H1 (cell line): ENCODE measurements around the gene DRD2. TPM values are rescaled to one million over a fixed set of nuclear protein-coding genes. Genes with fewer than 3 reads are reported as not detected.

Source experiments
- CTCF ChIA-PET: fragments of 300-600 bp; sonication (Branson Sonifier 250); formaldehyde crosslinking; loops from one replicate; lab custom pipeline; 2021; ENCODE audit not compliant: partially characterized antibody; lab: Charles Lee
- POLR2A ChIA-PET: fragments of 300-600 bp; sonication (Branson Sonifier 250); formaldehyde crosslinking; loops from one replicate; lab custom pipeline; 2021; ENCODE audit warnings: inconsistent platforms; ENCODE audit not compliant: partially characterized antibody; lab: Charles Lee
- DNase-seq, 2 experiments: peaks; one replicate each; pipeline versions ENCODE4 v3.0.0 to v3.0.0-alpha.2; 2010 to 2022; ENCODE audit warnings: low spot score in 2 of 2, low read depth in 1 of 2, mixed read lengths in 1 of 2
- FAIRE-seq: peaks from 2 replicates; lab custom pipeline; 2011; peaks lifted over from hg19 to GRCh38; lab: Jason Lieb, UNC
- H2AFZ ChIP-seq: 2 replicates; pipeline ENCODE4 v1.8.1; 2012; ENCODE audit warnings: low read length, inconsistent platforms
- H2AK5ac ChIP-seq: 2 replicates; pipeline ENCODE4 v1.6.1; 2013; ENCODE audit warnings: low read depth, low read length
- H2BK120ac ChIP-seq: replicated peaks from 2 replicates; pipeline ENCODE3; 2013; ENCODE audit warnings: low read depth, low read length, inconsistent platforms
- H2BK12ac ChIP-seq: 2 replicates; pipeline ENCODE4 v1.6.1; 2013; ENCODE audit warnings: low read depth, low read length
- H2BK15ac ChIP-seq: 2 replicates; pipeline ENCODE4 v1.6.1; 2013; ENCODE audit warnings: low read length
- H2BK20ac ChIP-seq: 2 replicates; pipeline ENCODE4 v1.6.1; 2013; ENCODE audit warnings: low read length
- H2BK5ac ChIP-seq: 2 replicates; pipeline ENCODE4 v1.6.1; 2013; ENCODE audit warnings: low read depth, low read length
- H3K14ac ChIP-seq: 2 replicates; pipeline ENCODE4 v1.6.1; 2013; ENCODE audit warnings: inconsistent platforms; ENCODE audit not compliant: insufficient read length
- H3K18ac ChIP-seq: 2 replicates; pipeline ENCODE4 v1.6.1; 2013; ENCODE audit warnings: low read length; ENCODE audit errors: extremely low read depth
- H3K23ac ChIP-seq: 2 replicates; pipeline ENCODE4 v1.6.1; 2013; ENCODE audit warnings: inconsistent platforms; ENCODE audit not compliant: insufficient read length
- H3K23me2 ChIP-seq: 2 replicates; pipeline ENCODE4 v1.6.1; 2013; ENCODE audit warnings: low read depth, low read length
- H3K27ac ChIP-seq: 2 replicates; pipeline ENCODE4 v1.6.1; 2011; ENCODE audit warnings: low read depth, low read length, inconsistent platforms
- H3K27me3 ChIP-seq, 4 experiments: replicated peaks in 1 of 4; 1 replicate in 1 of 4; 2 replicates in 3 of 4; pipeline versions ENCODE4 v1.6.1 to v1.8.1; 2011 to 2013; ENCODE audit warnings: low read length in 3 of 4, mild to moderate bottlenecking in 3 of 4, inconsistent platforms in 2 of 4, mixed read lengths in 2 of 4, moderate library complexity in 1 of 4; ENCODE audit not compliant: control insufficient read depth in 3 of 4, insufficient read depth in 3 of 4; ENCODE audit errors: extremely low read depth in 1 of 4
- H3K36me3 ChIP-seq, 4 experiments: 2 replicates each; pipeline versions ENCODE4 v1.6.1 to v1.8.1; 2011 to 2013; ENCODE audit warnings: mild to moderate bottlenecking in 4 of 4, low read length in 3 of 4, moderate library complexity in 2 of 4, control low read depth in 1 of 4, inconsistent platforms in 1 of 4; ENCODE audit not compliant: insufficient read depth in 4 of 4, control insufficient read depth in 2 of 4
- H3K4ac ChIP-seq: replicated peaks from 2 replicates; pipeline ENCODE3; 2013; ENCODE audit warnings: low read length, low read depth, mixed read lengths, inconsistent platforms; ENCODE audit not compliant: insufficient read length
- H3K4me1 ChIP-seq, 4 experiments: replicated peaks in 1 of 4; 1 replicate in 1 of 4; 2 replicates in 3 of 4; pipeline versions ENCODE4 v1.6.1 to v1.8.1; 2011 to 2013; ENCODE audit warnings: low read length in 3 of 4, inconsistent platforms in 2 of 4, mixed read lengths in 1 of 4; ENCODE audit not compliant: insufficient read depth in 4 of 4, control insufficient read depth in 3 of 4
- H3K4me2 ChIP-seq, 2 experiments: 2 replicates each; pipeline versions ENCODE4 v1.6.1 to v1.8.1; 2011 to 2013; ENCODE audit warnings: low read depth in 2 of 2, low read length in 2 of 2, control low read depth in 1 of 2, inconsistent platforms in 1 of 2, mild to moderate bottlenecking in 1 of 2; ENCODE audit not compliant: insufficient read depth in 1 of 2
- H3K4me3 ChIP-seq, 4 experiments: fragments of 200-600, 300-600 bp in 1 of 4; sonication (generic), shearing (Covaris generic), sonication (Bioruptor Twin) in 1 of 4; 2 replicates each; pipeline versions ENCODE4 v1.5.1 to v1.8.1; 2011 to 2016; ENCODE audit warnings: low read length in 4 of 4, low read depth in 3 of 4, control low read depth in 2 of 4, inconsistent platforms in 2 of 4, mild to moderate bottlenecking in 2 of 4, mixed read lengths in 1 of 4, moderate library complexity in 1 of 4; ENCODE audit not compliant: insufficient read depth in 2 of 4; ENCODE audit errors: extremely low read depth in 1 of 4
- H3K56ac ChIP-seq: replicated peaks from 2 replicates; pipeline ENCODE3; 2013; ENCODE audit warnings: low read depth, mild to moderate bottlenecking, mixed read lengths, low read length, inconsistent platforms; ENCODE audit not compliant: insufficient read length
- H3K79me1 ChIP-seq: 2 replicates; pipeline ENCODE4 v1.6.1; 2013; ENCODE audit warnings: low read depth, low read length, control low read depth
- H3K79me2 ChIP-seq, 2 experiments: 2 replicates each; pipeline versions ENCODE4 v1.6.1 to v1.8.1; 2012 to 2013; ENCODE audit warnings: low read length in 2 of 2, mild to moderate bottlenecking in 2 of 2, inconsistent platforms in 1 of 2; ENCODE audit not compliant: insufficient read depth in 2 of 2, control insufficient read depth in 1 of 2
- H3K9ac ChIP-seq, 4 experiments: replicated peaks in 1 of 4; 1 replicate in 1 of 4; 2 replicates in 3 of 4; pipeline versions ENCODE4 v1.6.1 to v1.8.1; 2011 to 2013; ENCODE audit warnings: low read depth in 3 of 4, low read length in 3 of 4, control low read depth in 2 of 4, mild to moderate bottlenecking in 2 of 4, moderate library complexity in 2 of 4, inconsistent platforms in 1 of 4; ENCODE audit errors: extremely low read depth in 1 of 4
- H3K9me3 ChIP-seq, 2 experiments: 2 replicates each; pipeline versions ENCODE4 v1.6.1 to v1.8.1; 2012 to 2013; ENCODE audit warnings: mild to moderate bottlenecking in 2 of 2, moderate library complexity in 2 of 2, control low read depth in 1 of 2, inconsistent platforms in 1 of 2, low read depth in 1 of 2, low read length in 1 of 2, mixed read lengths in 1 of 2; ENCODE audit not compliant: insufficient read depth in 2 of 2
- H4K20me1 ChIP-seq, 2 experiments: replicated peaks in 1 of 2; 2 replicates each; pipeline versions ENCODE3 to v1.8.1; 2011 to 2013; ENCODE audit warnings: inconsistent platforms in 2 of 2, low read length in 2 of 2, mild to moderate bottlenecking in 1 of 2; ENCODE audit not compliant: insufficient read depth in 2 of 2, control insufficient read depth in 1 of 2
- H4K5ac ChIP-seq: 2 replicates; pipeline ENCODE4 v1.6.1; 2013; ENCODE audit warnings: low read length, low read depth, mixed read lengths, inconsistent platforms; ENCODE audit not compliant: insufficient read length
- H4K8ac ChIP-seq: 2 replicates; pipeline ENCODE4 v1.8.0; 2013; ENCODE audit warnings: mild to moderate bottlenecking, moderate library complexity, low read length, inconsistent platforms; ENCODE audit not compliant: insufficient read depth; ENCODE audit errors: extremely low read depth
- H4K91ac ChIP-seq: replicated peaks from 2 replicates; pipeline ENCODE3; 2013; ENCODE audit warnings: low read length, mixed read lengths, inconsistent platforms; ENCODE audit not compliant: insufficient read length
- CEBPB ChIP-seq: IDR thresholded peaks from 2 replicates; pipeline ENCODE4 v1.6.1; 2012; ENCODE audit warnings: low read depth, low read length
- EP300 ChIP-seq, 2 experiments: IDR thresholded peaks; 1 replicate in 1 of 2; 2 replicates in 1 of 2; pipeline ENCODE4 v1.6.1; 2011 to 2012; ENCODE audit warnings: low read depth in 2 of 2, low read length in 2 of 2, mild to moderate bottlenecking in 2 of 2, borderline replicate concordance in 1 of 2, inconsistent platforms in 1 of 2, moderate library complexity in 1 of 2
- FOSL1 ChIP-seq: IDR thresholded peaks from 2 replicates; pipeline ENCODE4 v1.6.1; 2011; ENCODE audit warnings: mild to moderate bottlenecking, low read depth, low read length, moderate library complexity; ENCODE audit not compliant: insufficient read depth
- GTF2F1 ChIP-seq: IDR thresholded peaks from 2 replicates; pipeline ENCODE4 v1.6.1; 2012; ENCODE audit warnings: low read depth, low read length, improper control_type of control experiment, borderline replicate concordance
- RBBP5 ChIP-seq: IDR thresholded peaks from 2 replicates; pipeline ENCODE4 v1.7.1; 2012; ENCODE audit warnings: low read depth, mild to moderate bottlenecking, inconsistent platforms, low read length, moderate library complexity, borderline replicate concordance
- TAF7 ChIP-seq: optimal IDR thresholded peaks from 2 replicates; pipeline ENCODE3; 2011; ENCODE audit warnings: low read depth, mild to moderate bottlenecking, inconsistent platforms, low read length, moderate library complexity, borderline replicate concordance
- TBP ChIP-seq: IDR thresholded peaks from 2 replicates; pipeline ENCODE4 v1.6.1; 2011; ENCODE audit warnings: low read depth, low read length, improper control_type of control experiment
- TCF12 ChIP-seq: IDR thresholded peaks from 2 replicates; pipeline ENCODE4 v1.6.1; 2011; ENCODE audit warnings: low read depth, mild to moderate bottlenecking, low read length
- WGBS, 2 experiments: shearing (Covaris generic) in 1 of 2; methylation state at CpG; one replicate each; pipeline versions ENCODE4 v1.1.6 to v1.1.7; 2013 to 2015; ENCODE audit warnings: low lambda C conversion rate in 2 of 2, mixed read lengths in 2 of 2, inconsistent platforms in 1 of 2, low coverage in 1 of 2, missing lambda C conversion rate in 1 of 2; ENCODE audit not compliant: insufficient replicate concordance in 2 of 2, insufficient coverage in 1 of 2, insufficient read length in 1 of 2; ENCODE audit errors: extremely low coverage in 1 of 2, missing lambda C conversion rate in 1 of 2; 5-methylcytosine and 5-hydroxymethylcytosine counted together
- polyA plus RNA-seq, 7 experiments: library from polyadenylated mRNA; depleted of rRNA in 3 of 7; stranded (reverse) in 5 of 7; unstranded in 2 of 7; fragments of >200 nt in 5 of 7; fragments of 200-250 nt in 2 of 7; gene quantifications; 1 replicate in 5 of 7; 2 replicates in 1 of 7; 4 replicates in 1 of 7; pipeline versions ENCODE4 v1.2.1 to v1.2.3, GENCODE V29; 2011 to 2013; ENCODE audit warnings: missing spikeins in 2 of 7, mixed read lengths in 2 of 7
- total RNA-seq: library from RNA; stranded (reverse); fragmentation: NEBNext Ultra II Directional; extraction: Animal tissue kit (Norgen Biotek cat#: 25700); gene quantifications from 2 replicates; pipeline ENCODE4 v1.2.1, GENCODE V29; 2021
- TF ChIP-seq, protein P1 (sequence below): IDR thresholded peaks from 2 replicates; pipeline ENCODE4 v1.6.1; 2012; ENCODE audit warnings: inconsistent platforms
- TF ChIP-seq, protein P2 (sequence below): IDR thresholded peaks from 2 replicates; pipeline ENCODE4 v1.6.1; 2011; ENCODE audit warnings: low read depth, mild to moderate bottlenecking, low read length; ENCODE audit not compliant: insufficient read depth

The DRD2 gene
- total and polyA plus RNA-seq, 2 of the 8 experiments (the other 6 are each of a cell fraction or from before 2014, with no cell fraction given) = 0.26 to 0.41 TPM

DNA sequence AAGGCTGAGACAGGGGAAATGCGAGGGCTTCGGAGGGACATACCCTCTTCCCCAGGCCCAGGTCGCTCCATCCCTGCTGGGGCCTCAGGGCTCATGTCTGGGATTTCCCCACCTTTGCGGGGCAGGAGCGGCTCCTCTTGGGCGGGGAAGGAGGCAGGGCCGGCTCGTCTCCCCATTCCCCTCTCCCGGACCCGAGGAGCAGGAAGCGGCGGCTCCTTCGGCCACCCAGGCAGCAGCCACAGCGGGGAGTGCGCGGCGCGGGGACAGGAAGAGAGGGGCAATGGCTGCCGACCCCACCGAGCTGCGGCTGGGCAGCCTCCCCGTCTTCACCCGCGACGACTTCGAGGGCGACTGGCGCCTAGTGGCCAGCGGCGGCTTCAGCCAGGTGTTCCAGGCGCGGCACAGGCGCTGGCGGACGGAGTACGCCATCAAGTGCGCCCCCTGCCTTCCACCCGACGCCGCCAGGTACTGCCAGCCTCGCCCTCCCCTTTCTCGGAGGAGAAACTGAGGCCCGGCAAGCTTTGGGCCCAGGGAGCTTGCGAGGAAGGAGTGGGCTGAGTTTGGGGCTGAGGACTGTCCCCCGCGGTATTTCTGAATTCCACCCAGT is 87.5 kb downstream of the DRD2 start, which contains the start of gene ANKK1:
TSS of gene ANKK1 (plus strand) at position 175 of the 607 bp plus-strand sequence. CDS start at position 281, 106 bp downstream.
- Histone ChIP-seq H3K36me3 (no peaks in the 10 kb centered on the region), H3K4me1 (peaks cover 4 to 10% (median 8%) of the 10 kb centered on the region in 4 experiments; a peak in 5 of 7 replicates), H4K91ac (peak within 1 kb of the TSS; percentile 30), H3K27me3 (peaks cover 0 to 8% (median 4%) of the 10 kb centered on the region in 4 experiments; a peak in 3 of 7 replicates), H3K9ac (peak within 1 kb of the TSS in 2 of 4 experiments; percentile 36 to 46; a peak in 2 of 7 replicates), H3K4me3 (peak within 1 kb of the TSS; percentile 31 to 55 (median 36); a peak in 7 of 8 replicates), H3K79me1 (no peaks in the 10 kb centered on the region), H3K79me2 (no peaks in the 10 kb centered on the region), H3K18ac (peak within 1 kb of the TSS; percentile 81), H4K8ac (peak within 1 kb of the TSS; percentile 95), H3K23ac (no peak within 1 kb of the TSS), H2BK20ac (peak within 1 kb of the TSS; percentile 44; the same call in 1 of the 2 replicates), H3K4ac (no peak within 1 kb of the TSS), H3K56ac (peak within 1 kb of the TSS; percentile 34), H2BK120ac (peak within 1 kb of the TSS; percentile 23), H2BK5ac (peak within 1 kb of the TSS; percentile 32; the same call in 1 of the 2 replicates), H2BK12ac (no peak within 1 kb of the TSS; the same call in none of the 2 replicates), H2AFZ (peak within 1 kb of the TSS; percentile 83), H3K9me3 (no peaks in the 10 kb centered on the region), H4K5ac (no peak within 1 kb of the TSS), H3K23me2 (no peaks in the 10 kb centered on the region), H2AK5ac (no peak within 1 kb of the TSS), H3K27ac (no peak within 1 kb of the TSS; the same call in 1 of the 2 replicates), H3K14ac (no peak within 1 kb of the TSS), H3K4me2 (peak within 1 kb of the TSS; percentile 60 to 67), H4K20me1 (no peaks in the 10 kb centered on the region), H2BK15ac (0 out of 2 replicates have a peak within 1 kb of the TSS, but pooled peaks have one; percentile 55)
- CTCF ChIA-PET = interaction anchor here (0.6 to 4.2 kb wide), 13 partner anchors 10 to 150 kb away, joined by 3 to 18 read pairs (median 4); partner anchors contain the start of gene DRD2
- FAIRE-seq (no peak), DNase-seq (peak; percentile 41 to 86)
- 15% methylated on average over 37 of the region's 46 CpGs; no CpG with 5 or more reads in 1 of the 2 experiments for WGBS, 2 experiments
- POLR2A ChIA-PET = interaction anchor here (0.9 to 1.4 kb wide), 3 partner anchors 13 to 122 kb away, joined by 3 read pairs; no protein-coding TSS in a partner anchor
- TF ChIP-seq, protein P1, sequence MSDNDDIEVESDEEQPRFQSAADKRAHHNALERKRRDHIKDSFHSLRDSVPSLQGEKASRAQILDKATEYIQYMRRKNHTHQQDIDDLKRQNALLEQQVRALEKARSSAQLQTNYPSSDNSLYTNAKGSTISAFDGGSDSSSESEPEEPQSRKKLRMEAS = peak; percentile 95
- TF ChIP-seq, protein P2, sequence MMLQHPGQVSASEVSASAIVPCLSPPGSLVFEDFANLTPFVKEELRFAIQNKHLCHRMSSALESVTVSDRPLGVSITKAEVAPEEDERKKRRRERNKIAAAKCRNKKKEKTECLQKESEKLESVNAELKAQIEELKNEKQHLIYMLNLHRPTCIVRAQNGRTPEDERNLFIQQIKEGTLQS = no peak
- TF ChIP-seq TCF12 = peak; percentile 62; the same call in 1 of the 2 replicates
- 0 out of 3 replicates have a peak, but pooled peaks of 1 of the 2 experiments have one; percentile 50 for TF ChIP-seq EP300 (IDR thresholded peaks at IDR 0.05; ENCODE audit: borderline replicate concordance in 1 of 2, low read depth in 2 of 2, low read length in 2 of 2)
- peak; percentile 66; the same call in 1 of the 2 replicates for TF ChIP-seq TBP
- TF ChIP-seq RBBP5 = 0 out of 2 replicates have a peak, but pooled peaks have one; percentile 43
- 0 out of 2 replicates have a peak, but pooled peaks have one; percentile 27 for TF ChIP-seq FOSL1
- no peak for TF ChIP-seq CEBPB
- peak; percentile 49 for TF ChIP-seq TAF7
- TF ChIP-seq GTF2F1 = no peak
